CD14-positive monocyte (primary cell): ENCODE results near the gene PRRC2A. TPM values are rescaled to one million over a fixed set of nuclear protein-coding genes. Genes with fewer than 3 reads are reported as not detected.
A peak's percentile ranks its signal among the peaks of the same experiment; 100 is the strongest.

ENCODE experiments used
- DNase-seq, 3 donors: peaks; one replicate each; pipeline ENCODE4 v3.0.0-alpha.2; 2011 to 2022
- H2AFZ ChIP-seq: 2 replicates; pipeline ENCODE4 v1.6.0; 2012; ENCODE audit warnings: mild to moderate bottlenecking, low read depth, low read length, inconsistent platforms; ENCODE audit not compliant: insufficient read depth, poor library complexity, severe bottlenecking
- H3K27ac ChIP-seq, 2 donors: 1 replicate in 1 of 2; 2 replicates in 1 of 2; pipeline ENCODE4 v1.5.1; 2012 to 2013; ENCODE audit warnings: low read length in 2 of 2, control low read depth in 1 of 2, inconsistent platforms in 1 of 2, low read depth in 1 of 2, mild to moderate bottlenecking in 1 of 2
- H3K27me3 ChIP-seq, 2 donors: one replicate each; pipeline versions ENCODE4 v1.6.0 to v1.6.1; 2011 to 2013; ENCODE audit warnings: low read length in 2 of 2; ENCODE audit not compliant: control insufficient read depth in 2 of 2, insufficient read depth in 2 of 2
- H3K36me3 ChIP-seq, 2 donors: replicated peaks in 1 of 2; 1 replicate in 1 of 2; 2 replicates in 1 of 2; pipeline versions ENCODE4 v1.5.1 to v1.6.1; 2012 to 2013; ENCODE audit warnings: low read length in 2 of 2, control low read depth in 1 of 2, inconsistent platforms in 1 of 2, mild to moderate bottlenecking in 1 of 2; ENCODE audit not compliant: insufficient read depth in 2 of 2, control insufficient read depth in 1 of 2
- H3K4me1 ChIP-seq, 2 donors: 1 replicate in 1 of 2; 2 replicates in 1 of 2; pipeline versions ENCODE4 v1.5.1 to v1.6.1; 2012 to 2013; ENCODE audit warnings: low read length in 2 of 2, control low read depth in 1 of 2, inconsistent platforms in 1 of 2, mild to moderate bottlenecking in 1 of 2, moderate library complexity in 1 of 2; ENCODE audit not compliant: insufficient read depth in 2 of 2, control insufficient read depth in 1 of 2
- H3K4me2 ChIP-seq: replicated peaks from 2 replicates; pipeline ENCODE3; 2012; ENCODE audit warnings: low read length, moderate library complexity, mild to moderate bottlenecking; ENCODE audit not compliant: poor library complexity, severe bottlenecking; ENCODE audit errors: extremely low read depth
- H3K4me3 ChIP-seq, 3 experiments: fragments of 200-600 bp in 1 of 3; sonication (generic) in 1 of 3; replicated peaks in 1 of 3; 1 replicate in 2 of 3; 2 replicates in 1 of 3; pipeline ENCODE4 v1.5.1; 2011 to 2013; ENCODE audit warnings: low read length in 3 of 3, mild to moderate bottlenecking in 3 of 3, control low read depth in 2 of 3, low read depth in 2 of 3, inconsistent platforms in 1 of 3, moderate library complexity in 1 of 3
- H3K79me2 ChIP-seq: 2 replicates; pipeline ENCODE4 v1.6.0; 2012; ENCODE audit warnings: mild to moderate bottlenecking, control low read depth, inconsistent platforms, low read length, moderate library complexity; ENCODE audit not compliant: insufficient read depth
- H3K9ac ChIP-seq: 2 replicates; pipeline ENCODE4 v1.6.0; 2017; ENCODE audit warnings: low read length, mild to moderate bottlenecking; ENCODE audit not compliant: insufficient read depth, poor library complexity, severe bottlenecking
- H3K9me3 ChIP-seq, 2 donors: replicated peaks in 1 of 2; 1 replicate in 1 of 2; 2 replicates in 1 of 2; pipeline versions ENCODE4 v1.5.1 to v1.6.1; 2012 to 2013; ENCODE audit warnings: low read length in 2 of 2, control low read depth in 1 of 2; ENCODE audit not compliant: control insufficient read depth in 1 of 2, insufficient read depth in 1 of 2
- H4K20me1 ChIP-seq: 2 replicates; pipeline ENCODE4 v1.6.0; 2012; ENCODE audit warnings: mild to moderate bottlenecking, low read length, control low read depth, moderate library complexity; ENCODE audit not compliant: insufficient read depth
- H3K27ac Mint-ChIP-seq, 7 donors: one replicate each; pipeline ENCODE4 v1.8.0; 2020; ENCODE audit warnings: mild to moderate bottlenecking in 7 of 7, mixed read lengths in 7 of 7, moderate library complexity in 6 of 7, inconsistent platforms in 2 of 7
- H3K27me3 Mint-ChIP-seq, 3 donors: one replicate each; pipeline ENCODE4 v1.8.0; 2021 to 2022; ENCODE audit warnings: low read depth in 3 of 3, mild to moderate bottlenecking in 3 of 3, mixed read lengths in 3 of 3, moderate library complexity in 3 of 3, inconsistent platforms in 1 of 3
- H3K36me3 Mint-ChIP-seq, 2 donors: one replicate each; pipeline ENCODE4 v1.8.0; 2020; ENCODE audit warnings: mixed read lengths in 2 of 2, inconsistent platforms in 1 of 2, mild to moderate bottlenecking in 1 of 2
- H3K4me1 Mint-ChIP-seq: one replicate; pipeline ENCODE4 v1.8.0; 2020; ENCODE audit warnings: mild to moderate bottlenecking, mixed read lengths
- H3K4me3 Mint-ChIP-seq, 2 donors: one replicate each; pipeline ENCODE4 v1.8.0; 2020; ENCODE audit warnings: mild to moderate bottlenecking in 2 of 2, mixed read lengths in 2 of 2, moderate library complexity in 1 of 2
- H3K9me3 Mint-ChIP-seq, 7 donors: one replicate each; pipeline ENCODE4 v1.8.0; 2020 to 2022; ENCODE audit warnings: mixed read lengths in 7 of 7, mild to moderate bottlenecking in 6 of 7, moderate library complexity in 6 of 7, inconsistent platforms in 2 of 7
- WGBS: methylation state at CpG from one replicate; pipeline ENCODE4 v1.1.5; 2013; ENCODE audit warnings: missing lambda C conversion rate; ENCODE audit not compliant: insufficient coverage; 5-methylcytosine and 5-hydroxymethylcytosine counted together
- intact Hi-C, 2 donors: fragments of 100-400 bp; cut with micrococcal nuclease; formaldehyde crosslinking; loops; one replicate each; pipeline versions ENCODE4 v1.15.0 to v1.15.1; 2023
- polyA minus RNA-seq: library from RNA; depleted of rRNA, polyadenylated mRNA; stranded (reverse); fragments of >200 nt; gene quantifications from 2 replicates; pipeline ENCODE4 v1.2.3, GENCODE V29; 2012
- polyA plus RNA-seq, 3 donors: library from polyadenylated mRNA; depleted of rRNA in 1 of 3; unstranded in 2 of 3; stranded (reverse) in 1 of 3; fragments of 300-500 nt in 2 of 3; fragments of >200 nt in 1 of 3; fragmentation: Illumina TruSeq in 2 of 3; gene quantifications; 1 replicate in 2 of 3; 2 replicates in 1 of 3; pipeline ENCODE4 v1.2.3, GENCODE V29; 2012 to 2021
- total RNA-seq, 12 experiments: library from RNA in 1 of 12; stranded (reverse) in 1 of 12; fragments of 120-200 nt in 1 of 12; gene quantifications; one replicate each; pipeline ENCODE4 v1.2.4 and lab custom pipeline; 2013 to 2026; ENCODE audit warnings: mixed read lengths in 6 of 12, inconsistent platforms in 1 of 12
- TF ChIP-seq, protein P1 (sequence below): fragments of 200-600 bp; IDR thresholded peaks from one replicate; pipeline ENCODE4 v1.8.0; 2022; ENCODE audit warnings: antibody characterized with exemption, mild to moderate bottlenecking

PRRC2A gene
- total RNA-seq (2013) = 32.1 TPM
- polyA plus RNA-seq = 10 to 100 TPM in 1 of 3 donors, 1 to 10 TPM in 2; 1.2 to 76.7 (median 2.3) TPM
- polyA minus RNA-seq = 55.3 and 78.9 TPM in 2 replicates
- 54.0 to 215 (median 76.6) reads per million in 11 experiments for total RNA-seq (lab: John Stamatoyannopoulos, UW)

DNA sequence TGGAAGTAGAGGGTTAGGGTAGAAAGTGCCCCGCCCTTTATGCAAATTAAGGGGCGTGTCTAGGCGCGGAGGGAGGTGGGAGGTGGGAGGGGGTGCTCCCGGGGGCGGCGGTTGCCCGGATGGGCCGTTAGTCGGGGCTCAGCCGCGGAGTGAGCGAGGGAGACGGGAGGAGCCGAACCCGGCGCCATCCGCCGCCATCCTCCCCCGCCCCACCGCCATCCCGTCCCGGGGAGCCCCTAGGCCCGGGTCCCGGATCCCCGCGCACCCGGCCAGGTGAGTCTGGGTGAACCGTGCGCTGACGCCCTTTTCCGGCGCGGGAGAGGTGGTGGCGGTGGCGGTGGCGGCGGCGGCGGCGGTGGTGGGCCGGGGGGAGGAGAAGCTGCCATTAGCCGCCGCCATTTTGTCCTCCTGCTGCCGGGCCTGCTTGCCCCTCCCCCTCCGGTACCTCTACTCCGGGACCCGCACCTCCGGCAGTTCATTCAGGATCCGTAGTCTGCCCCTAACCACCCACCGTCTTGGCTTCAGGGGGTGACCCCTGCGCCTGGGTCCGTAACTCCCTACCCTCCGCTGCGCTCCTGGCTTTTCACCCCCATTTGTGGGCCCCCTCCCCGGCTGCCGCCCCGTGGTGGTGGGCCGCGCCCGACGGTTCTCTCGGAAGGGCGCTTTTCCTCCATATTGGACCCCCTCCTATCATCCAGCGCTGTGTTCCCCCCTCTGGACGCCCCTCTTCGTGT, at the start of gene PRRC2A:
Gene PRRC2A (plus strand): TSS at position 130 of the 734 bp plus-strand sequence. CDS start 2,075 bp downstream, outside the sequence.
- WGBS = 0% methylated on average over 37 of the region's 67 CpGs
- Mint-ChIP-seq H3K27ac (peak within 1 kb of the TSS; percentile 98 to 100 (median 100)), H3K9me3 (no peaks in the 10 kb centered on the region), H3K27me3 (peaks cover 0 to 1% (median 0%) of the 10 kb centered on the region in 3 donors), H3K4me3 (peak within 1 kb of the TSS; percentile 89 to 96), H3K36me3 (peaks cover 36 to 52% of the 10 kb centered on the region in 2 donors), H3K4me1 (peaks cover 52% of the 10 kb centered on the region)
- Histone ChIP-seq H3K4me1 (peaks cover 48 to 55% of the 10 kb centered on the region in 2 donors), H3K9ac (peak within 1 kb of the TSS; percentile 93), H4K20me1 (peaks cover 28% of the 10 kb centered on the region), H3K27me3 (no peaks in the 10 kb centered on the region), H3K36me3 (peaks cover 27 to 39% of the 10 kb centered on the region in 2 donors), H3K27ac (peak within 1 kb of the TSS; percentile 95 to 99), H2AFZ (peak within 1 kb of the TSS; percentile 76), H3K79me2 (peaks cover 88% of the 10 kb centered on the region), H3K4me3 (peak within 1 kb of the TSS; percentile 79 to 97 (median 87)), H3K4me2 (peak within 1 kb of the TSS; percentile 95), H3K9me3 (no peaks in the 10 kb centered on the region)
- intact Hi-C loops = loop anchor here (2.0 to 5.0 kb wide), 2 partner anchors 32 to 47 kb away; partner anchors contain the start of genes BAG6 (in 2 of the 2), CSNK2B (in 1 of the 2) and LY6G5B (in 1 of the 2)
- DNase-seq = peak; percentile 45 to 71 (median 58)
- TF ChIP-seq, protein P1, sequence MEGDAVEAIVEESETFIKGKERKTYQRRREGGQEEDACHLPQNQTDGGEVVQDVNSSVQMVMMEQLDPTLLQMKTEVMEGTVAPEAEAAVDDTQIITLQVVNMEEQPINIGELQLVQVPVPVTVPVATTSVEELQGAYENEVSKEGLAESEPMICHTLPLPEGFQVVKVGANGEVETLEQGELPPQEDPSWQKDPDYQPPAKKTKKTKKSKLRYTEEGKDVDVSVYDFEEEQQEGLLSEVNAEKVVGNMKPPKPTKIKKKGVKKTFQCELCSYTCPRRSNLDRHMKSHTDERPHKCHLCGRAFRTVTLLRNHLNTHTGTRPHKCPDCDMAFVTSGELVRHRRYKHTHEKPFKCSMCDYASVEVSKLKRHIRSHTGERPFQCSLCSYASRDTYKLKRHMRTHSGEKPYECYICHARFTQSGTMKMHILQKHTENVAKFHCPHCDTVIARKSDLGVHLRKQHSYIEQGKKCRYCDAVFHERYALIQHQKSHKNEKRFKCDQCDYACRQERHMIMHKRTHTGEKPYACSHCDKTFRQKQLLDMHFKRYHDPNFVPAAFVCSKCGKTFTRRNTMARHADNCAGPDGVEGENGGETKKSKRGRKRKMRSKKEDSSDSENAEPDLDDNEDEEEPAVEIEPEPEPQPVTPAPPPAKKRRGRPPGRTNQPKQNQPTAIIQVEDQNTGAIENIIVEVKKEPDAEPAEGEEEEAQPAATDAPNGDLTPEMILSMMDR = no peak

DNA sequence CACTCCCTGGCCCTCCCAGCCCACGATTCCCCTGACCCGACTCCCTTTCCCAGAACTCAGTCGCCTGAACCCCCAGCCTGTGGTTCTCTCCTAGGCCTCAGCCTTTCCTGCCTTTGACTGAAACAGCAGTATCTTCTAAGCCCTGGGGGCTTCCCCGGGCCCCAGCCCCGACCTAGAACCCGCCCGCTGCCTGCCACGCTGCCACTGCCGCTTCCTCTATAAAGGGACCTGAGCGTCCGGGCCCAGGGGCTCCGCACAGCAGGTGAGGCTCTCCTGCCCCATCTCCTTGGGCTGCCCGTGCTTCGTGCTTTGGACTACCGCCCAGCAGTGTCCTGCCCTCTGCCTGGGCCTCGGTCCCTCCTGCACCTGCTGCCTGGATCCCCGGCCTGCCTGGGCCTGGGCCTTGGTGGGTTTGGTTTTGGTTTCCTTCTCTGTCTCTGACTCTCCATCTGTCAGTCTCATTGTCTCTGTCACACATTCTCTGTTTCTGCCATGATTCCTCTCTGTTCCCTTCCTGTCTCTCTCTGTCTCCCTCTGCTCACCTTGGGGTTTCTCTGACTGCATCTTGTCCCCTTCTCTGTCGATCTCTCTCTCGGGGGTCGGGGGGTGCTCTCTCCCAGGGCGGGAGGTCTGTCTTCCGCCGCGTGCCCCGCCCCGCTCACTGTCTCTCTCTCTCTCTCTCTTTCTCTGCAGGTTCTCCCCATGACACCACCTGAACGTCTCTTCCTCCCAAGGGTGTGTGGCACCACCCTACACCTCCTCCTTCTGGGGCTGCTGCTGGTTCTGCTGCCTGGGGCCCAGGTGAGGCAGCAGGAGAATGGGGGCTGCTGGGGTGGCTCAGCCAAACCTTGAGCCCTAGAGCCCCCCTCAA, 48.2 kb upstream of the PRRC2A start, which contains the start of gene LTA:
Gene LTA (plus strand): TSS at position 249 of the 871 bp plus-strand sequence. CDS start 454 bp downstream, at position 703.
- Mint-ChIP-seq H3K27me3 (peaks cover 1 to 5% (median 3%) of the 10 kb centered on the region in 3 donors), H3K4me3 (peak within 1 kb of the TSS in 1 of 2 donors; percentile 65), H3K36me3 (peaks cover 15 to 16% of the 10 kb centered on the region in 2 donors), H3K4me1 (peaks cover 72% of the 10 kb centered on the region), H3K27ac (peak within 1 kb of the TSS in 4 of 7 donors; percentile 0 to 90 (median 69)), H3K9me3 (peaks cover 0 to 3% (median 0%) of the 10 kb centered on the region in 7 donors)
- intact Hi-C loops = no loop called here
- no peaks in the 10 kb centered on the region for H3K27me3 ChIP-seq
- H3K9ac ChIP-seq = no peak within 1 kb of the TSS
- WGBS = 77% methylated on average over 18 of the region's 27 CpGs
- peaks cover 17% of the 10 kb centered on the region for H4K20me1 ChIP-seq
- DNase-seq = no peak
- no peaks in the 10 kb centered on the region for H3K9me3 ChIP-seq
- peaks cover 5 to 7% of the 10 kb centered on the region in 2 donors for H3K36me3 ChIP-seq
- peaks cover 21% of the 10 kb centered on the region for H3K79me2 ChIP-seq
- H3K4me3 ChIP-seq = no peak within 1 kb of the TSS
- no peak within 1 kb of the TSS for H3K4me2 ChIP-seq
- no peak within 1 kb of the TSS for H3K27ac ChIP-seq
- H3K4me1 ChIP-seq = peaks cover 54 to 58% of the 10 kb centered on the region in 2 donors
- H2AFZ ChIP-seq = no peak within 1 kb of the TSS
- TF ChIP-seq, protein P1 = no peak
